Rectal smooth muscle tissue (tissue), 1 donor: Measurements from ENCODE around the gene SHANK1.

Experiments
- H3K27ac ChIP-seq: one replicate; pipeline ENCODE4 v1.7.0; 2013; ENCODE audit warnings: low read depth, low read length, inconsistent platforms
- H3K27me3 ChIP-seq: one replicate; pipeline ENCODE4 v1.7.0; 2013; ENCODE audit warnings: low read length; ENCODE audit not compliant: control insufficient read depth, insufficient read depth
- H3K36me3 ChIP-seq: one replicate; pipeline ENCODE4 v1.7.0; 2013; ENCODE audit warnings: low read length; ENCODE audit not compliant: control insufficient read depth, insufficient read depth
- H3K4me1 ChIP-seq: one replicate; pipeline ENCODE4 v1.7.0; 2013; ENCODE audit warnings: low read length; ENCODE audit not compliant: control insufficient read depth, insufficient read depth
- H3K4me3 ChIP-seq: one replicate; pipeline ENCODE4 v1.7.0; 2013; ENCODE audit warnings: low read length
- H3K9ac ChIP-seq: one replicate; pipeline ENCODE4 v1.7.0; 2013; ENCODE audit warnings: low read length

The SHANK1 gene

GRCh38 chr19:50717891-50718254 lies 1.7 kb downstream of the SHANK1 start:
- no peaks in the 10 kb centered on the region for H3K4me1 ChIP-seq
- H3K4me3 ChIP-seq = no peak overlapping the region
- H3K9ac ChIP-seq = no peak overlapping the region
- peaks cover 5% of the 10 kb centered on the region for H3K27me3 ChIP-seq
- H3K27ac ChIP-seq = no peak overlapping the region
- no peaks in the 10 kb centered on the region for H3K36me3 ChIP-seq

GRCh38 chr19:50717026-50717723 lies 2.4 kb downstream of the SHANK1 start:
- Histone ChIP-seq H3K27me3 (peaks cover 5% of the 10 kb centered on the region), H3K4me3 (no peak overlapping the region), H3K27ac (no peak overlapping the region), H3K4me1 (no peaks in the 10 kb centered on the region), H3K9ac (no peak overlapping the region), H3K36me3 (no peaks in the 10 kb centered on the region)

GRCh38 chr19:50716178-50717025 lies 3.2 kb downstream of the SHANK1 start:
- Histone ChIP-seq H3K4me1 (no peaks in the 10 kb centered on the region), H3K27me3 (peaks cover 5% of the 10 kb centered on the region), H3K9ac (no peak overlapping the region), H3K36me3 (no peaks in the 10 kb centered on the region), H3K4me3 (no peak overlapping the region), H3K27ac (no peak overlapping the region)

DNA sequence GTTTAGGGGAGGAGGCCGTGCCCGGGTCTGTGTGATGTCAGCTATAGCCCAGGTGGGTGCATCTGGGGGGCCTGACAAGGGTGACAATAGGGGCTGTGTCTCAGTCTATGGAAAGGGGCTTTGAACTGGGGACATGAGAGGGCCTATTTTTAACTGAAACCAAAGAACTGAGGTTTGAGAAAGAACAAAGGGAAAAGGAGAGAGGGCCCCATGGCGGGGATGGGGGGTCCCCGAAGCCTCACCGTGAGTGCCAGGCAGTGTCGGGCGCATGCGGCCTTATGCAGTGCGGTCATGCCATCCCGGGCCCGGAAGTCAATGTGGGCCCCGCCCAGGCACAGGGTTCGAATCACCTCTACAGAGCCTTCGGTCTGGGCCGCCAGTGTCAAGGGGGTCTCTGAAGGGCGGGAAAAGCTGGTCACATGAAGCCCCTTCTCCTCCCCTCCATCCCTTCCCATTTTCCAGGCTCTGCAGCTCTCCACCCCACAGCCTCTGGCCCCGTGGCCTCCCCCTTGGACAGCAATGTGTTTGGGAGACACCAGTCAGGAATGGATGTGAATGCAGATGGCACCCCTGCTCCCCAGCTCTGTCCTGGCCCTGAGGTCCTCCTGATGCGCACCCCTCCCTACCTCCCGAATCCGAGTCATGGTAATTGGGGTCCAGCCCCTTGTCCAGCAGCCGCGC lies 5.9 kb downstream of the SHANK1 start:
- H3K4me3 ChIP-seq = no peak overlapping the region
- H3K4me1 ChIP-seq = no peaks in the 10 kb centered on the region
- H3K27me3 ChIP-seq = peaks cover 5% of the 10 kb centered on the region
- H3K9ac ChIP-seq = no peak overlapping the region
- H3K27ac ChIP-seq = no peak overlapping the region
- H3K36me3 ChIP-seq = no peaks in the 10 kb centered on the region

DNA sequence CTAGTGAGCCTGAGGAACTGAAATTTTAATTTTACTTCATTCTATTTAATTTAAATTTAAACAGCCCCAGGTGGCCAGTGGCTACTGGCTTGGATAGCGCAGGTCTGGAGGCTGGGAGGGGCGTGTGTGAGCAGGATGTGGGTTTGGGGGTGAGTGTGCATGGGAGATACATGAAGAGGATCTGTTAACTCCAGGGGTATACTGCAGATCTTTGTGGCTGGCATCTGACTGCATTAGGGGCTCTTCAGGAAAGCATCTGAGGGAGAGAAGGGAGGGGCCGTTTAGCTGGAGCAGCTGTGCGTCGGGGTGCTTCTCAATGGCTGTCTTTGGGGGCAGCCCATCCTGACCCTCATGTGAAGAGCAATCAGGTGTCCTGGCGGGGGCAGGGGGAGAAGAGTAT lies 6.8 kb downstream of the SHANK1 start:
- H3K4me3 ChIP-seq = no peak overlapping the region
- peaks cover 5% of the 10 kb centered on the region for H3K27me3 ChIP-seq
- no peak overlapping the region for H3K27ac ChIP-seq
- no peak overlapping the region for H3K9ac ChIP-seq
- no peaks in the 10 kb centered on the region for H3K4me1 ChIP-seq
- no peaks in the 10 kb centered on the region for H3K36me3 ChIP-seq

DNA sequence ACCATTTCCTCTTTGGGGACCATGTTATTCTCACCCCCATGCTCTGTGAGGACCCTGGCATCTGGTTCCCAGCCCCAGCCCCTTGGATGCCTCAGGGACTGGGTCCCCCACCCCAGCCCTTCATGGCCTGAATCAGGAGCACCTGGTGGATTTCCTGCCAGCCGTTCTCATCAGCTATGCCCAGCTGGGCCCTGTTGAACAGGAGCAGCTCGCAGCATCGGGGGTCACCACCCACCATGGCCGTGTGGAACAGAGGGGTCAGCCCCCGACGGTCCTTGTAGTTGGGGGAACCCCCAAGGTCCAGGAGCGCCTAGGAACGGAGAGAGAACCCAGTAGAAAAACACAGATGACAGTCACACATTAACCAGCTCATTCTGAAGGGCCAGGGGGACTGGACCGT lies 7.8 kb downstream of the SHANK1 start:
- no peak overlapping the region for H3K4me3 ChIP-seq
- H3K27ac ChIP-seq = no peak overlapping the region
- no peak overlapping the region for H3K9ac ChIP-seq
- H3K27me3 ChIP-seq = no peaks in the 10 kb centered on the region
- no peaks in the 10 kb centered on the region for H3K4me1 ChIP-seq
- no peaks in the 10 kb centered on the region for H3K36me3 ChIP-seq

DNA sequence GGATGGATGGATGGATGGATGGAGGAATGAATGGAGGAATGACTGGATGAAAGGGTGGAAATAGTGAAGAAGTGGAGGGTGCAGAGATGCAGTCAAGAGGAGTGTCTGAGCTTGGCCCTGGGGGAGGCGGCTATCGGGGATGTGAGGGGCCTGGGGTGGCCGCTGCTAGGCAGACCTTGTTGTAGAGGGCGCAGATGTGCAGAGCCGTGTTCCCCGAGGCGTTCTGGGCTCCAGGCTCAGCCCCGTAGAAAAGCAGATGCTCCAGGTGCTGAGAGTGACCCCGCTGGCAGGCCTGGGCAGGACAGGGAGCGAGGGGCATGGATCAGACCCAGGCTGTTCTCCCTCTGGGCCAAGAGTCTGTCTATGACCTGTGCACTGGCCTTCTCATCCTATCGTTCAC lies 8.4 kb downstream of the SHANK1 start:
- H3K27ac ChIP-seq = no peak overlapping the region
- no peaks in the 10 kb centered on the region for H3K4me1 ChIP-seq
- no peaks in the 10 kb centered on the region for H3K36me3 ChIP-seq
- no peak overlapping the region for H3K9ac ChIP-seq
- no peaks in the 10 kb centered on the region for H3K27me3 ChIP-seq
- H3K4me3 ChIP-seq = no peak overlapping the region

GRCh38 chr19:50710612-50711011 lies 9.0 kb downstream of the SHANK1 start:
- no peak overlapping the region for H3K9ac ChIP-seq
- no peaks in the 10 kb centered on the region for H3K27me3 ChIP-seq
- H3K4me1 ChIP-seq = no peaks in the 10 kb centered on the region
- H3K4me3 ChIP-seq = no peak overlapping the region
- H3K36me3 ChIP-seq = no peaks in the 10 kb centered on the region
- no peak overlapping the region for H3K27ac ChIP-seq

GRCh38 chr19:50710094-50710493 lies 9.5 kb downstream of the SHANK1 start:
- Histone ChIP-seq H3K27me3 (no peaks in the 10 kb centered on the region), H3K4me3 (no peak overlapping the region), H3K9ac (no peak overlapping the region), H3K27ac (no peak overlapping the region), H3K4me1 (no peaks in the 10 kb centered on the region), H3K36me3 (no peaks in the 10 kb centered on the region)

GRCh38 chr19:50708179-50708879 lies 11.3 kb downstream of the SHANK1 start:
- peaks cover 6% of the 10 kb centered on the region for H3K27me3 ChIP-seq
- H3K4me1 ChIP-seq = no peaks in the 10 kb centered on the region
- H3K4me3 ChIP-seq = no peak overlapping the region
- H3K36me3 ChIP-seq = no peaks in the 10 kb centered on the region
- no peak overlapping the region for H3K9ac ChIP-seq
- no peak overlapping the region for H3K27ac ChIP-seq

DNA sequence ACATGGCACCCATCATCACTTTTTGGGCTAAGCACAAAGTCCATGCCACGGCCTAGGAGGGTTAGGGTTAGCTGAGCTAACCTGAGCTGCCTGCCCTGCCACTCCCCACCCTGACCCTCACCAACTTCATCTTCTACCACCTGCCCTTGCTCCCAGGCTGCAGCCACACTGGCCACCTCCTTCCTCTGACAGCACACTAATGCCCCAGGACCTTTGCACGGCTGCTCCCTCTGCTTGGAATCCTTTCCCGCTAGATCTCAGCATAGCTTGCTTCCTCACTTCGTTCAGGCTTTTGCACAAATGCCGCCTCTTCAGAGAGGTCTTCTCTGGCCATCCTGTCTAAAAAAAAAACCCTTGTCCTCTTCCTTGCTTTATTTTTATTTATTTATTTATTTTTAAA lies 13.2 kb downstream of the SHANK1 start:
- no peak overlapping the region for H3K9ac ChIP-seq
- peaks cover 6% of the 10 kb centered on the region for H3K27me3 ChIP-seq
- no peaks in the 10 kb centered on the region for H3K36me3 ChIP-seq
- H3K4me1 ChIP-seq = no peaks in the 10 kb centered on the region
- H3K4me3 ChIP-seq = no peak overlapping the region
- H3K27ac ChIP-seq = no peak overlapping the region

DNA sequence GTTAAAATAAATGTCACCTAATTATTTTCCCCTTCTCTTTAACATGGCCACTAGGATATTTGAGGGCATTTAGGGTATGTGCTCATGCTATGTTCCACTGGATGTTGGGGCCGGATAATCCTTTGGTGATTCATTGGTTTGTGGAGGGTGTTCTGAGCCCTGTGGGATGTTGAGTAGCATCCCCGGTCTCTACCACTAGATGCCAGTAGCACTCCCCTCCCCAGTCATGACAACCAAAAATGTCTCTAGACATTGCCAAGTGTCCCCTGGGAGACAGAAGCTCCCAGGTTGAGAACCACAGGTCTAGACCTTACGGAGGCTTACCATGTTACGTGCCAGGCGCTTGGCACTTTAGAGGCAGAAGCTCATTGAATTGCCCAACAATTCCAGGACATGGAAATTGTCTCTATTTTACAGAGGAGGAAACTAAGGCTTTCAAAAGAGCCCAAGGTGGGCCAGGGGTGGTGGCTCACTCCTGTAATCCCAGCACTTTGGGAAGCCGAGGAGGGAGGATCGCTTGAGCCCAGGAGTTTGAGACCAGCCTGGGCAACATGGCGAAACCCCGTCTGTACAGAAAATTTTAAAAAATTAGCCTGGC lies 14.1 kb downstream of the SHANK1 start:
- no peaks in the 10 kb centered on the region for H3K4me1 ChIP-seq
- no peak overlapping the region for H3K9ac ChIP-seq
- H3K4me3 ChIP-seq = no peak overlapping the region
- H3K27ac ChIP-seq = no peak overlapping the region
- peaks cover 6% of the 10 kb centered on the region for H3K27me3 ChIP-seq
- no peaks in the 10 kb centered on the region for H3K36me3 ChIP-seq
